Activated CD4-positive, alpha-beta T cell treated with anti-CD3 and anti-CD28 coated beads for 24 hours (primary cell): Measurements from ENCODE around the gene C1orf105.
"Not testable (repeated sequence)": the region's sequence is repeated elsewhere in the genome, so short reads cannot be mapped to it uniquely, and the experiment has no call there.

Source experiments
- DNase-seq, 2 donors: peaks; one replicate each; pipeline ENCODE4 v3.0.0-alpha.2; 2020; ENCODE audit warnings: low read depth in 2 of 2

C1orf105 gene

GRCh38 chr1:172487550-172487949 is 67.1 kb downstream of the C1orf105 start:
- no peak for DNase-seq

- DNase-seq, result no peak
Measured at GRCh38 chr1:172488393-172488792, 67.9 kb downstream of the C1orf105 start.

- DNase-seq, result no peak
Measured at GRCh38 chr1:172489847-172490246, 69.4 kb downstream of the C1orf105 start.

- DNase-seq, result no peak
Measured at GRCh38 chr1:172492421-172492820, 71.9 kb downstream of the C1orf105 start.

DNA sequence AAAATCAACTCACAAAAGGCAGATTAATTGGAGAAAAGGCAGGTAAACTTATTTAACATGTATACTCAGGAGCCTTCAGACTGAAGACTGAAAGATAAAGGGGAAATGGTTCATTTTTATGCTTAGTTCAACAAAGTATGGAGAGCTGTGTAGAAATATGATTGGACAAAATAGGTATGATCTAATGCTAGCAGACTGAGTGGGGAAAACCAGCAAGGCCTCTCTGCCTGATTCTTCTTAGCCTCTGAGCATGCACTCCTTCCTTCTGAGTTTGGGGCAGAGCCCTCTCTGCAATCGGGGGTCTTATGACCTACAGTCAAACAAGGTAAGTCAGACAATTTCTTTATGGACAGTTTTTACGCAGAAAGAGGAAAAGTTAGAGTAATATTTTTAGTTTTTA is 73.7 kb downstream of the C1orf105 start:
- no peak for DNase-seq

DNA sequence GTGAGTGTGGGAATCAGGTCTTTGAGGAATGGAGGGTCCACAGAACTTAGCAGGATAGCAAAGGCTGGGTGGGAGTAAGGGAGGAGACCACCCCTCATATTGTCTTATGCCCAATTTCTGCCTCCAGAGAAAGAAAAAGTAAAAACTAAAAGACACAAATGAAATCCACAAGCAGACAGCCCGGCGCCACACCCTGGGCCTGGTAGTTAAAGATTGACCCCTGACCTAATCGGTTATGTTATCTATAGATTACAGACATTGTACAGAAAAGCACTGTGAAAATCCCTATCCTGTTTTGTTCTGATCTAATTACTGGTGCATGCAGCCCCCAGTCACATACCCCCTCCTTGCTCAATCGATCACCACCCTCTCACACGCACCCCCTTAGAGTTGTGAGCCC is 75.6 kb downstream of the C1orf105 start:
- DNase-seq, result not testable (repeated sequence)

DNA sequence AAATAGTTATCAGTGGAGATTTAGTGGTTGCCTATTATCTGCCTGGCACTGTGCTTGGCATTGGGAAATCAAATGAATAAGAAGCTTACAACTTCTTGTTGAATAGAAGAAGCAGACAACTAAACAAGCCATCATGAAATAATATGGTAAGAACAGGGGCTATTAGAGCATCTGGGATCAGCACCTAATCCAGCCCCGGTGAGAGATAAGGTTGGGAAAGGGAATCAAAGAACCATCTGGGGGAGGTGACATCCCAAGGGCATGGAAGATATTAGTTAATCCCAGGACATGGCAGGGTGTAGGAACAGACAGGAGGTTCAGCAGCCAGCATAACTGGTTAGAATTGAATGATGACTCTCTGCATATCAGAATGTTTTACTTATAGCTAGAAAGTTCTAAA is 76.2 kb downstream of the C1orf105 start:
- DNase-seq, result no peak

DNA sequence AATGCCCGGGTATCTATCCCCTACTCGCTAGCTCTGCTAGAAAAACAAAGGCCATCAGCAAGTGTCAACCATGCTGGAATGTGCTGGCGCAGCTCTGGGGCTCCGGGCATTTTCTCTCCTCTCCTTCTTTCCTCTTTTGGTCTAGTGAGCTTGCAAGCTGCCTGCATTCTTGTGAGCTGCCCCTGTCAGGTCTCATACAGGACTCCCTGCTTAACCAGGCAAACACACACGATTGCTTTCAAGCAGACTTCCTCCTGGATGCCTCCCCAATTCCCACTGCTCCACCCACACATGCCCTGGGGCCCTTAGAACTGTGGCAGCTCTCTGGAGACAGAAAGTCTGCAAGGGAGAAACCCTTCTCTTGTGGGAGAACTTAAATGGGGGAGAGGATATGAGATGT is 76.7 kb downstream of the C1orf105 start:
- no peak for DNase-seq

- no peak for DNase-seq
Measured at GRCh38 chr1:172498857-172499256, 78.4 kb downstream of the C1orf105 start.

- no peak for DNase-seq
Measured at GRCh38 chr1:172499636-172500141, 79.2 kb downstream of the C1orf105 start.

DNA sequence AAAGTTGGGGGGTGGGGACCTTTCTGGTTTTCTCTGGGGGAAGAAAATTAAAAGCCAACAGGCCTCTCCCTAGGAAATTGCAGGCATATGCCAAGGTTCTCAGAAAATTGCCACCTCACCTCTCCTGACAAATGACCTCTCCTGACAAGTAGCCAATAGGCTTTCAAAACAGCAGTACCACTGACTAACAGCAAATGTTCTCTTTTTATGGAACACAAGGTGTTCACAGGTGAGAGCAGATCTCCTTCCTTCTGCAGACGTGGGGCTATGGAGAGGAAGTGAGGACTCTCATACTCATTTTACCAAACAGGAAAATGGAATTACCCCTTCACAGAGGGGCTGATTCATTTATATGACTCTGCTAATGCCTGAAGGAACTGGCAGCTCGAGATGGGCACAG is 79.7 kb downstream of the C1orf105 start:
- DNase-seq, result no peak

DNA sequence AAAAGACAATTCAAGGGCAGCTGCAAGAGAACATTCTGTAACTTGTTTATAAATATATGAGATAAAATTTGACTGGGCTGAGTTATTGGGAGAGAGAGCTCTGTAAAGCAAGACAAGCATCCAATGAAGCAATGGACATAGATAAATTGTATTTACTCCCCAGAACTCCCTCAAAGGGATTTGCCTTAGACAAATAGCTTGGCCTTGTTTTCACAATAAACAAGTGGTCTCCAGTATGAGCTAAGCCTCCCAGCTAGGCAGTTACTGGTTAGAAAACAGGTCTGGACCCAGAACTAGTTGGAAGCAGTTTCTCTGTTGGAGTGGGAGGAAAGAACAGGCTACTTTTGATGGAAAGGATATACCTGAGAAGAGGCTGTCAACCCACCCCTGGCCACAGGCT is 87.3 kb downstream of the C1orf105 start:
- DNase-seq, result no peak

GRCh38 chr1:172510479-172510878 is 90.0 kb downstream of the C1orf105 start:
- DNase-seq, result no peak

- no peak for DNase-seq
Measured at GRCh38 chr1:172512591-172512990, 92.1 kb downstream of the C1orf105 start.

GRCh38 chr1:172513479-172513878 is 93.0 kb downstream of the C1orf105 start:
- DNase-seq, result no peak

DNA sequence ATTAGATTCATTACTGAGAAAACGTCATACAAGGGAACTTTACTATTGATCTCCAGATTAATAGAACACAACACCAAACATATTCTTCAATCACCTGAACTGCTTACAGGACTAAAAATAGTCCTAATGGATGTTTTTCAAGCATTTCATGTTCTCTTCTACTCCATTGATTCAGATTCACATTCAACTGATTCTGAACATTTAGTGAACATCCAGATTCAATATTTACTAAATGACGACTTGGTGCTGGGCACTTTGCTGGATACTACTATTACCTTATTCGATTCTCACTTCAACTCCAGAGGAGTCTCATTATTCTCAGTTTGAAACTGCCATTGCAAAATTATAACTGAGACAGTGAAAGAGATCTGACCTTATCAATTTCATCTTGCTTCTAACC is 93.6 kb downstream of the C1orf105 start:
- DNase-seq, result no peak

- DNase-seq, result no peak
Measured at GRCh38 chr1:172515436-172515835, 95.0 kb downstream of the C1orf105 start.

GRCh38 chr1:172515927-172516326 is 95.4 kb downstream of the C1orf105 start:
- no peak for DNase-seq

DNA sequence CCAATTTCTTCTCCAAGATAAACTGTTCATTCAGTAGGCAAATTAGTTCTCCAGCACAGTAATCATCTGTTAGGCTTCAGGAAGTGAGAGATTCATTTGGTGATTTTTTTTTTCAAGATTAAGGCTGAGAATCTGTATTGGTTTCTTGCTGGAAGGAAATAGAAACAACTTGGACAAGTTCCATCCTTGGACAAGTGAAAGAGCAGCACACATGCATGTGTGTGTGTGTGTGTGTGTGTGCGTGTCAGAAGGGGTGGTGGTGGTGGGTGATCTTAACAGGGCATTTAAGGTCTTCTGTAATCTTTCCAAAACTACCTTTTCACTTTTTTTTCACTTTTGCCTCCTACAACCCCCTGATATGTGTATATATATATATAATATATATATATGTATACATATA is 96.6 kb downstream of the C1orf105 start:
- no peak for DNase-seq

DNA sequence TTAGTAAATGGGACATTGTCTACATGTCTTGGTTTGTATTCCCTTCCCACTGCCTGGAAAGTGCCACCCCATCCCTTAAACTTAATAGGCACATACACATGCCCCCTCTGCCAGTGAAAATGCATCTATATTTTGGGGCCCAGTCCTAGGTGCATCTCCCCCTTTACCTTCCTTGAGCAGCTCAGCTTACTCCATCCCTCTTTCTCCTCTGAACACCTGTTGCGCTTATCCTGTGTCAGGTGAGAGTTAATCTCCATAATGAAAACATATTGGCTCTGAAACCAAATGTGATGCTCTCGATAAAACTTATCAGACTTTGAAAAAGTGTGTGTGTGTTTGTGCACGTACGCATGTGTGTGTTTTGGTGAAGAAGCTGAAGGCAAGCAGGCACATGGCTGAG is 97.1 kb downstream of the C1orf105 start:
- no peak for DNase-seq
